GM19395 (cell line): ENCODE measurements around the gene NAT9.
A peak's percentile ranks its signal among the peaks of the same experiment; 100 is the strongest.

Source experiments
- ATAC-seq: cut with Tn5 transposase; IDR thresholded peaks from one replicate; pipeline ENCODE4 v1.9.1; 2021; ENCODE audit warnings: mild to moderate bottlenecking, moderate library complexity; ENCODE audit not compliant: unreplicated experiment

The NAT9 gene

DNA sequence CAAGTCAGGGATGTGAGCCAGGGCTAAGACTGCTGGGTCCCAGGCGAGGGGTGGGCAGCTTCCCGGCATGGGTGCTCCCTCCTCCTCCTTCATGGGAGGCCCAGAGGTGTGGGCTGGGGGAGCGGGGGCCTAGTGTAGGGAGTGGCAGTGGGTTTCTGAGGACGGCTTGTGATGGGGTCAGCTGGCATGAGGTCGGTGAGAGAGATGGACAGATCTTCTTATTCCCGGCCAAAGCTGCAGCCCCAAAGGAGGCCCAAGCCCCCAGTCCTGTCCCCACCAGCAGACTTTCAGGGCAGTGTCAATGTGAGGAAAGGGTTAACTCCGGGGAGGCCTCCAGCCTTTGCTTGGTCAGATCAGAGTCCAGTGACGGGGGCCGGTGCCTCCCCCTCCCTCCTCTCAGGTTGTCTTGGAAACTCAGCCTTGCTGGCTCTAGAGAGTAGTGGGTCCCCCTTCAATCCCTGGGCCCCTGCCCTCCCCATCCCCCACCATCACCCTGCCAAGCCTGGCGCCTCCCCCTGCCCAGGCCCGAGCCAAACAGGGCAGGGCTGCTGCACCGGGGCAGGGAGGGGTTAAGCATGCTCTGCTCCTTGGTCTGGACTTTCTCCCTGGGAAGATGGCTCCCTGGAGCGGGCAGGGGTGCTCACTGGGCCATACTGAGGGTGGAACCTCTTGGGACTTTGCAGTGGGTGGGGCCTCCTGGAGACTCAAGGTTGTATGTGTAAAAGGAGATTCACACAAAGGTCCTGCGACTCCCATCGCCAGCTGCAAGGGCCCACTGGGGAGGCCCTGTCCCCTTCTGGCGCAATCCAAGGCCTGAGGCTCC is 12.4 kb downstream of the NAT9 start:
- no peak for ATAC-seq

DNA sequence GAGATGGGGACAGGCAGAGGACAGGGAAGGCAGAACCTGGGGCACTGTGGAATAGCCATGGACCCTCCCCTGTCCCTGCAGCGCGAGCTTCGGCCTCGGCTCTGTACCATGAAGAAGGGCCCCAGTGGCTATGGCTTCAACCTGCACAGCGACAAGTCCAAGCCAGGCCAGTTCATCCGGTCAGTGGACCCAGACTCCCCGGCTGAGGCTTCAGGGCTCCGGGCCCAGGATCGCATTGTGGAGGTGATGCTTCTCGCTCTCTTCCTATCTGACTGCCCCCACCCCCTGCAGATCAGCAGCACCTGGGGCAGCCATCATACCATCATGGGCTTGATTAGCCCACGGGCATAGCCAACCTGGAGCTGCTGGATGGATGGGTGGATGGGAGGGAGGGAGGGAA is 14.2 kb downstream of the NAT9 start:
- no peak for ATAC-seq

DNA sequence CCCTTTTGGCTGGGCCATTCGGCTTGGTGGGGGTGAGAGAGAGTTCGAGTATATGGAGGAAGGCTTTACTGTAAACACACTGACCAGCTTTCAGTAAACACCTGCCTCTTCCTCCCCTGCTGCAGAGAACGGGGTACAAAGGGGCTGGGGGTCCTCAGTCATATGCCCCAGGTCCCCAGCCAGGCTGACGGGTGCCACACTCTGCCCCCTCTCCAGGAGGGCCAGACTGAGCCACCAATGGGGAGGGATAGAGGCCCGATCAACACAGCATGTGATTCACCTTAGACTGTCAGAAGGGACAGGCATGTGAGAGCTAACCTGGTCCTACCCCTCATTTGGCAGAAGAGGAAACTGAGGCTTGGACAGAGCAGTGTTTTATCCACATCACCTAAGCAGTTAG is 14.7 kb downstream of the NAT9 start:
- no peak for ATAC-seq

DNA sequence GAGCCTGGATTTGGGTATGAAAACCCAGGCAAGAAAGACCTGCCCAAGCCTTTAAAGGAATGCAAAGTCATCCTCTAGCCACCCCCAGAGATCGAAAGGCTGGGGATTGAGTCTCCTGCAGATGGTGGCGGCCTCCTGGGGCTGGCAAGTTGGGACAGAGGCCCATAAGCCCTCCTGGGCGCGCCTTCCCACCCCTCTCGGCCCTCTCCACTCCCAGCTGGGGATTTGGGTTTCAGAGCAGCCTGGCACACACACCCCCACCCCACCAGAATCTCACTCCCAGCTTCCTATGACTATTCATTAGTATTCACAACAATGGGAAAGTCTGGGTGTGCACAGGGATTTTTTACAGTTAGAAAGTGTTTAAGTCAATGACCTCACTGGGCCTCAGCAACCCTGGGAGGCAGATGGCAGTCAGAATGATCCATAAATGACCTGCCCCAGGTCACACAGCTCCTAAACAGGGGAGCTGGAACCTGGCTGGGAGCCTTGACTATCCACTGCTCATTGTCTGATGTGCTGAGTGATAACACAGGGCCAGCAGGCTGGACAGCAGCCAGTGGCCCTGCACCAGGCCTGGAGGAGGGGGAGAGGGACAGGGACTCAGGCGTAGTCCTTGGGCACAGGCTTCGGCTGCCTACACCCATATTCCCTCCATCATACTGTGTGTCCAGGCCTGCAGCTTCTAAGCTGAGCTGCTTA is 15.6 kb downstream of the NAT9 start:
- no peak for ATAC-seq

DNA sequence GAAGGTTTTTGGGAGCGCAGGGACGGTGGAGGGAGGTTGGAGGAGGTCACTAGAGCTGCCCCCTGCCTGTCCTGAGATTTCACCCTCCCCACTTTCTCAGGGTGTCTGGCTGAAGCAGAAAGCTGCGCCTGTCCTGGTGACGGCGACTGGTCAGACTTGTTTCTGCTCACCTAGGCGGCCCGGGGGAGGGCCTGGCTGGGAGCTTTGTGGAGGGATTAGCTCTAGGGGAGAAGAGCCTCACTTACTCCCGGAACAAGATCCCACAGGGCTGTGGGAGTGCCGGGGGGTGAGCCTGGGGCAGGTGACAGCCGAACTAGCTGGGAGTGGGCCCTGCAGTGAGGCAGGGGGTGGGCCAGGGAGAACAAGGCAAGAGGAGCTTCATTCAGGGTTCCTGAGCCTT is 16.2 kb downstream of the NAT9 start:
- no peak for ATAC-seq

DNA sequence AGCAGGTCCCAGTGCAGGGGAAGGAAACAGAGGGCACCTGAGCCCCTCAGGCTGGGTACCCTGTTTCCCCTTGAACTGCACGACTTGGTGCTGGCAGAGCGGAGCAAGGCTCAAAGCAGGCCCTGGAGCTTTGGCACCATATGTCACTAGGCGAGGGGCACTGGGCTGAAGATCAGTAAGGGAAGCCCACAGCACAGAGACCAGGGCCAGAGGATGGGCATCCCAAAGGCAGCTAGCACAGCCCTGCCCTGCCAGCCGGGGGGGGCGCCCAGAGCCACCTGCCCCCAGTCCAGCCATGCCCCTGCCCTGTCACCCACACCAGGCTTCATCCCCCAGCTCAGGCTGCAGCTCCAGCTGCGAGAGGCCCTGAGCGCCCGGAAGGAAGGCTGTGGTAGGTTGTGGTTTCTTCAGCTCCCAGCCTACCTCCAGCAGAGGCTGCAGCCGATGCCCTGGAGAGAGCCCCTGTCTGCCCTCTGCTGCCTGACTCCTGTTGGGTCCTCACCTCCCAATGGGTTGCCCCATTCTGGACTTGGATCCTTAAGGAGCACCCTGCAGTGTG is 16.8 kb downstream of the NAT9 start:
- peak; percentile 79 for ATAC-seq

DNA sequence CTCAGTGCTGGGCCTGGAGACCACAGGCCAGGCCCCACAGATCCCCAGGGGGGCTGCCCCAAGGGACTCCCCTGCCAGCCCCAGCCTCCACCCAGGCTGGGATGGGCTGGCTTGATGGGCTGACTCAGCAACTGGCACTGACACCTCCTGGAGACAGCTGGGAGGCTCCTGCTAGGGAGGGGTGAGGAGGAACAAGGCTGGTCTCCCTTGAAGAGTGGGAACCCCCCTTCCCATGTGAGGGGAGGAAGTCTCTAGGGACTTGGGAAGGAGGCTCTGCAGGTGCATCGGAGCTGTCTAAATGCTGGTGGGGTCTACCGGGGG is 17.3 kb downstream of the NAT9 start:
- ATAC-seq, result no peak

DNA sequence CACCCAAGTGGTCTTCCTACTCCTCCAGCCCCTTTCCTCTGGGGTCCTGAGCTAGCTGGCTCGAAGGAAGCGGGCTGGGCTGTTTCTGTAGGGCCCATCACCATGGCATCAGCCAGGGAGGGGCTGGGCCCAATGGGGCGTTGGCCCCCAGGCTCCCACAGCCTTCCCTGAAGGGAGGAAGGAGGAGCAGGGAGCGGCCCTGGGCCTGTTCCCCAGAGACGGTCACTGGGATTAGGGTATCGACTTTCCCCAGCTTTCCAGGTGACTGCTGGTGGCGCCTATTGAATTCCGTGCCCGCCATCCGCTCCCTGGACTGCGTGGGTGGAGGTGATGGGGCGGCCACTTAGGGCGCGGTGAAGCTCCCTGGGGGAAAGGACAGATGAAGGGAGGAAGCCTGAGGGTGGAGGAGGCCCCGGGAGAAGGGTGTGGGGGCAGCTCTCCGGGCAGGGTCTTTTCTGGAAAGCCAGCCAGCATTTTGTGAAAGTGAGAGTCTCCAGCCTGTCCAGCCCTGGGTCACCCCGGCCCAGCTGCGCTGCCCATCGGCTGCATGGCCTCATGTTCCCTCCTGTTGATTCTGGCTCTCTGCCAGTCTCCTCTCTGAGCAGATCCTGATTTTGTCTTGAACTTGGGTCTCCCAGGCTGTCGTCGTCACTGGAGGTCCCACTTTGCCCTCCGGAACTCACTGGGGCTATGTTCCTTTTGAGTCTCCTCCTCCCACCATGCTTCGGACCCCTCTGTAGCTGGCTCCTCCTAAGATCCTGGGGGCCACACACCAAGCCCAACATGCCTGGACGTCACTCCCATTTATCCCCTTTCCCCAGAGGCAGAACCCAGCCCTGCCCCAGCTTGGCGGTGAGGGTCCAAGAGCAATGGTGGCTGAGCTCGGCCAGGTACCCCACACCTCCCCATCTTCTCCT is 18.0 kb downstream of the NAT9 start:
- ATAC-seq, result no peak

DNA sequence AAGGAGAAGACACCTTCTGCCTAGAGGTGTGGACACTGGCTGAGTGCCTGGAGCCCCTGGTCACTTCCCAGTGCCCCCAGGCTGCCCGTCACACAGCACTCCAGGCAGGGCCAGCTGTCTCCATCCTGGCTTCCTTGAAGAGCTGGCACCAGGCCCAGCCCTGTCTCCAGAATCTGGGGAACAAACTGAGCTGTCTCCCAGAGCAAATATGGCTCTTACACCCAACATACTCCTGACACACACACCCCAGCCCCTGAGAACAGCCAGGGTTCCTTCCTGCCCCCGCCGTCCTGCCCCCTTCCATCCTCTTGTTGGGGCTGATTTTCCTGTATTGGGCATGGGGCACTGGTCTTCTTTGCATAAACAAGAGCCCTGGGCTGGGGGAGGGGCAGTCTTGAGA is 18.6 kb downstream of the NAT9 start:
- ATAC-seq, result no peak

DNA sequence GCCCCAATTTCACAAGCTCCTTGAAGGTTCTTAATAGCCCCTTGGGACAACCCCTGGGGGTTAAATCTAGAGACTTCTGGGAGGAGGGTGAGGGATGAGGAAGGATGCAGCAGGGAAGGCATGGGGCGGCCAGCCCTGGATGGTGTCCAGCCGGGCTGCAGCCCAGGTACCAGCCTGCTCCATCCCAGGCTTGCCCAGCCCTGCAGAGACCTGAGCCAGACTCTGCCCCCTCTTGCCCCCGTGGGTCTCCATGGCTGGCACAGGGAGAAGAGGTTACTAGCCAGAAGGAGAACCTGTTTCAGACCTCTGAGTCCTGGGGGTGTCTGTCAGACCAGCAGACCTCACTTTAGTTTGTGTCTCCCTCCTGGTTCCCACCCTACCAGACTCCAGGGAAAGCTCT is 19.3 kb downstream of the NAT9 start:
- no peak for ATAC-seq

DNA sequence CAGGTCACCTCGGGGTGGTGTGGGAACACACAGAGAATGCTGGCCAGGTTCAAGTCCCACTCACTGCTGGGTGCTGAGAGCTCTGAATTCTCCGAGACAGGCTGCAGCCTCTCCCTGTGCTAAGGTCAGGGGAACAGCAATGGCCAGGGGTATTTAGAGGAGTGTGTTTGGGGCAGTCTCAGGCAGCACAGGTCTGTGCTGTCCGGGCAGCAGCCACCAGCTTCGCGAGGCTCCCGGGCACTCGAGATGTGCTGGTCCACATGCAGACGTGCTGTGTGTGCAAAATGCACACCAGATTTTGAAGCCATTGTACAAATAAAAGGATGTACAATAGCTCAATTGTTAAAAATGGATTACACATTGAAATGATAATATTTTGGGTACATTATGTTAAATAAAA is 20.6 kb downstream of the NAT9 start:
- ATAC-seq, result no peak

DNA sequence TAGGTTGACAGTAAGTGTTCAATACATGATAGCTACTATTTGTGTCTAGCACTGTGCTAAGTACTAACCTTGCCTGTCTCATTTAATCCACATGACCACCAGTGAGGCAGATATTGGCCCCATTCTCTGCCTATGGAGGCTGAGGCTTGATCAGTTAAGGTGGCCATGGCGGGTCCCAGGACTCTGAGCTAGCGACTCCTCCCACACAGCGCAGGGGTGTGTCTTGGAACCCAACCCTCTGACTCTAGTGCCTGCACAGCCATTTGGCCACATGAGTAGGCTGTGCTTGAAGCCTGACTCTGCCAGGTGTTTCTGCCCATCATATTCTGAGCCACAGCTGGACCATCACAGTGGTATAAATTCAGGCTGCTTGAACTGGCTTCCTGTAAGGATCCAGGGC is 21.3 kb downstream of the NAT9 start:
- ATAC-seq, result no peak

DNA sequence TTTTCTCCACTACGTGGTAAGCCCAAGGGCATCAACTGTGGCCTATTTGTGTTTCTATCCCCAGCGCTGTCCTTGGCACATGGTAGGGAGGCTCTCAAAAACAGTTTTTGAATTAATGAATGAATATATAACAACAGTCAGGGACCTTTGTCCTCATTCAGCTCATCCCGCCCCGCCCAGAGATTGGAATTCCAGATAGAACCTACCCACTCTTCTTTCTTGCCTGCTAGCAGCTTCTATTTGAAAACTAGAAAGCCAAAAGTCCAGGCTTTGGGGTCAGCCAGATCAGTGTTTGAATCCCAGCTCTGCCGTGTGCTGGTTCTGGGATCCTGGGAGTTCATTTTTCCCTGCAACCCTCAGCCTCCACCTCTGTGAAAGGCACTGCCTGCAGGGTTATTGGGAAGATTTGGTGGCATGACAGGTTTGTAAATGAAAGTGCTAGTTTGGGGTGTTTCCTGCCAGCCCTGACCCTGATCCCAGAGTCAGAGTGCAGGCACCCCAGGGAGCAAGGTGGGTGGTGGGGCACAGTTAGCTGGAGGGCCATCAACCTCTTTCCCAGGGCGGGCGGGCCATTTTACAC is 23.2 kb downstream of the NAT9 start:
- no peak for ATAC-seq

DNA sequence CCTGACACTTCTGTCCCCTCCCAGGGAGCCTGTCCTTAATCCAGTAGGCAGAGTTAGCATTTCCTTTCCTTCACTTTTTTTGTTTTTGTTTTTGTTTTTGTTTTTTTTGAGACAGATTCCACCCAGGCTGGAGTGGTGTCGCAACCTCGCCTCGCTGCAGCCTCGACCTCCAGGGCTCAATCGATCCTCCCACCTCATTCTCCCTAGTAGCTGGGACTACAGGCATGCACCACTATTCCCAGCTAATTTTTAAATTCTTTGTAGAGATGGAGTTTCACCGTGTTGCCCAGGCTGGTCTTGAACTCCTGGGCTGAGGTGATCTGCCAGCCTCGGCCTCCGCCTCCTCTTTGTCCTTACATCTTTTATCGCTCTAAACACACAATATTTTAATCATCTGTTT is 23.7 kb downstream of the NAT9 start:
- ATAC-seq, result no peak

DNA sequence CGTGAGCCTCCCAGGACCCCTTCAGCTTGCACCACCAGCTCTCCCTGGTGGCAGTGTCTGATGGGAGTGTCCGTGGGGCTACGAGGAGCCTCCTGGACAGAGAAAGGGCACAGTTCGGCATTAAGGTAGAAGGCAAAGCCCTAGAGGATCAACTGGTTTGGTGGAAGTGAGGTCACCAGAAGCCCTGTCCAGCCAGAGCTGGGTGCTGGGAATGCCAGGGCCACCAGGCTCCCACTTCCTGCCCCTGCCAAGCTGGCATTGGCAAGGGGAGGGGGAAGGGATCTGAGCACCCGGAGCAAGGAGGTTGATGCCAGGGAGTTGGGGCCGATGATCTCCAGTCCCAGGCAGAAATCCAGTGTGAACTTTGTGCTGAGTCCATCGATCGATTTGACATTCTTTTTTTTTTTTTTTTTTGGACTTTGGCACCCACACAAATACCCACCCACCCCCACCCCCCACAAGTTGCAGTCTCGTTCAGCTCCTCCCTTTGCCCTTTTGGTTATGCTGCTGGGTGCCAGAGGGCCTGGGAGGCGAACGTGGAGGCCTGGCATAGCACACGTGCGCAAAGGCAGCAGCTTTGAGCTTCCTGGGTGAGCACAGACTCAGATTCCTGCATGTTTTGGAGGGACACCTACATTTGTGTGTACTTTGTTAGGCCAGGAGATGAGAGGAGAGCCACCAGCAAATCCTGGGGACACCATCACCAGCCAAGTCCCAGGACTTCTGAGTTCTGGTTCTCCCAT is 25.6 kb downstream of the NAT9 start:
- no peak for ATAC-seq

DNA sequence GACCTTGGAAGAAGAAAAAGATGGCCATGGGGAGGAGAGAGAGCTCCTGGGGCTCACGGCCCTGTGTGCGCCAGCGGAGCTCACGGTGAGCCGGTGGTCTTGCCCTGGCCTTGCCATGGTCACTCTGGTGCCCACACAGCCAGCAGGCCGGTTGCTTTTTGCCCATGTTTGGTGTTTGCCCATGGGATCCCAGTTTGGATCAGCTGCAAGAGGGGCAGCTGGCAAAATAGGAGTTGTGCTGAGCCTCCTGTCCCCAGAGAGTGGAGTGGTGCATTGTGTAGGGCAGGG is 26.2 kb downstream of the NAT9 start:
- ATAC-seq, result no peak

DNA sequence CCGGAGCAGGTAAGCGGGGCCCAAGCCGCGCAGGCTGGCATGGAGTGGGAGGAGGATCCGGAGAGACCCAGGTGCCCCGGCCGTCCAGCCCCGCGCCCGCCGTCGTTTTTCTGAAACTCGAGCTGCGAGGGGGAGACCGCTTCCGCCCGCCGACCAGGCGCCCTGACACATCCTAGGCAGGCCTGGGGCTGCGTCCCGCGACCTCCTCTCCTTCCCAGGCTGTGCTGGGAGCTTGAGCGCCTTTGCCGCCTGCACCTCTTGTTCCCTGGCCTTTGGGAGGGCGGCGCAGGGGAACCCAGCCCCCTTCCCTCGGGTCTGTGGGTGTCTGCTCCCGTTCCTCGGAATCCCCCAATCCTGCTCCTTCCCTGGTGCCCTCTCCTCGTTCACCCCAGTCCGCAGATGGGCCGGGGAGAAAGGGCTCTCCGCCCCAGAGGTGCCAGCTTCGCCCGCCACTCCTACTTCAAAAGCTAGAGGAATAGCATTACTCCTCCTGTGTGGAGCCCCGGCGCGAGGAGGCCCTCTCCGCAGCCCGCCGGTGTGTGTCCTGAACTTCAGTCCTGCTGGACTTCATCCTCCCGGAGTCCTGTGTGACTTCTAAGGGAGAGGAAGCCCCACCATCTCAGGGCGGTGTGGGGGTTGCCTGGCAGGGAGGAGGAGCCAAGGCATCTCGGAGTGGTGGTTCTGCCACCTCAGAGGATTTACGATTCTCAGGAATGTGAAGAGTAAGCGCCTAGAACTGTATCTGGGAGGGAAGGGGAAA is 26.7 kb downstream of the NAT9 start:
- ATAC-seq, result peak; percentile 8

DNA sequence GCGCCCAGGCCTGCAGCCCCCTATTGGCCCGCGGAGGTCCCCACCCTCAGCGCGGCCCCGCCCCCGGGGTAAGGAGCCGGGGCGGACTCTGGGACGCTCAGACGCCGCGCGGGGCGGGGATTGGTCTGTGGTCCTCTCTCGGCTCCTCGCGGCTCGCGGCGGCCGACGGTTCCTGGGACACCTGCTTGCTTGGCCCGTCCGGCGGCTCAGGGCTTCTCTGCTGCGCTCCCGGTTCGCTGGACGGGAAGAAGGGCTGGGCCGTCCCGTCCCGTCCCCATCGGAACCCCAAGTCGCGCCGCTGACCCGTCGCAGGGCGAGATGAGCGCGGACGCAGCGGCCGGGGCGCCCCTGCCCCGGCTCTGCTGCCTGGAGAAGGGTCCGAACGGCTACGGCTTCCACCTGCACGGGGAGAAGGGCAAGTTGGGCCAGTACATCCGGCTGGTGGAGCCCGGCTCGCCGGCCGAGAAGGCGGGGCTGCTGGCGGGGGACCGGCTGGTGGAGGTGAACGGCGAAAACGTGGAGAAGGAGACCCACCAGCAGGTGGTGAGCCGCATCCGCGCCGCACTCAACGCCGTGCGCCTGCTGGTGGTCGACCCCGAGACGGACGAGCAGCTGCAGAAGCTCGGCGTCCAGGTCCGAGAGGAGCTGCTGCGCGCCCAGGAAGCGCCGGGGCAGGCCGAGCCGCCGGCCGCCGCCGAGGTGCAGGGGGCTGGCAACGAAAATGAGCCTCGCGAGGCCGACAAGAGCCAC is 27.4 kb downstream of the NAT9 start, which contains the start of gene NHERF1:
NHERF1 (plus strand) TSS at position 100 of the 750 bp plus-strand sequence; CDS start at position 319, 219 bp downstream.
- ATAC-seq, result peak; percentile 82

DNA sequence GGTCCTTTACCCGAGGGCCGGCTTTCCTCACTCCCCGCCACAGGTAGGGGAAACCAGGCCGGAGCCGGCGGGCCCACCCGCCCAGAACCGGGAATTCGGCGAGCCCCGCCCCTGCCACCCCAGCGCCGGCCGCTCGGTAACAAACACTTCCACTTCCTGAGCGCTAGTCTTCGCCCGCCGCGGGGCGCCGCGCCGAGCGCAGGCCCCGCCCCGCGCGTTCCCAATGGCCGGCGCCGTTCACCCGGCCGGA is 27.9 kb downstream of the NAT9 start:
- ATAC-seq, result no peak
